ENCODE measurements around the gene CTAG2.

Gene CTAG2

GRCh38 chrX:154655786-154656185 is 2.4 kb upstream of the CTAG2 start:
- Histone ChIP-seq H3K27me3 (replicated peaks) (no peaks in the 10 kb centered on the region), H3K4me3 (ENCODE audit: low read depth, low read length) (no peak overlapping the region), H3K36me3 (replicated peaks) (no peaks in the 10 kb centered on the region), H3K27ac (no peak overlapping the region)
- in situ Hi-C loops (cut with HindIII; ENCODE audit: low pct_ligation_motif_present, low sequenced_read_pairs): no loop called here
- DNase-seq: no peak
- TF ChIP-seq CTCF (IDR thresholded peaks at IDR 0.05; ENCODE audit: low read depth, low read length, missing control alignments): no peak

DNA sequence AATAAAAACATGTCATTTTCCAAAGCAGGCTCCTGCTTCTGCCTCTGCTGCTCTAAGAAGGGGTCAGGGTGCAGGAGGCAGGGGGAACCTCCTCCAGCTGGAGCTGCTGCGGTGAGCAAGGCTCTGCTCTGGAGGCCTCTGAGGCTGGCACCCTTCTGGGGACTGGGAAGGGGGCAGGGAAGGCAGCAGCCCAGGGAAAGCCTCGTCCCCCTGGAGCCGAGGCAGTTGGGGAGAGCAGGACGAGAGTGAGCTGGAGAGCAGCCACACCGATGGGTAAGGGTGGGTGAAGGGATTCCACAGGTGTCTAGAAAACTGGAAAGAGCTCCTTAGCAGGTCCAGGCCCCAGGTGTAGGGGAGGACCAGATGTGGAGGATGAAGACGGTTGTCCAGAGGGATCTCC is 2.0 kb upstream of the CTAG2 start:
- Histone ChIP-seq H3K27me3 (replicated peaks) (no peaks in the 10 kb centered on the region), H3K4me3 (ENCODE audit: low read depth, low read length) (no peak overlapping the region), H3K27ac (no peak overlapping the region), H3K36me3 (replicated peaks) (no peaks in the 10 kb centered on the region)
- no peak for DNase-seq
- in situ Hi-C loops (cut with HindIII; ENCODE audit: low pct_ligation_motif_present, low sequenced_read_pairs): no loop called here
- no peak for TF ChIP-seq CTCF (IDR thresholded peaks at IDR 0.05; ENCODE audit: low read depth, low read length, missing control alignments)

- Histone ChIP-seq H3K27me3 (replicated peaks) (no peaks in the 10 kb centered on the region), H3K27ac (no peak overlapping the region), H3K4me3 (ENCODE audit: low read depth, low read length) (no peak overlapping the region), H3K36me3 (replicated peaks) (no peaks in the 10 kb centered on the region)
- no peak for DNase-seq
- in situ Hi-C loops (cut with HindIII; ENCODE audit: low pct_ligation_motif_present, low sequenced_read_pairs): no loop called here
- no peak for TF ChIP-seq CTCF (IDR thresholded peaks at IDR 0.05; ENCODE audit: low read depth, low read length, missing control alignments)
Measured at GRCh38 chrX:154654925-154655324, 1.5 kb upstream of the CTAG2 start.

GRCh38 chrX:154654372-154654771 is 993 bp upstream of the CTAG2 start:
- in situ Hi-C loops (cut with HindIII; ENCODE audit: low pct_ligation_motif_present, low sequenced_read_pairs): no loop called here
- H3K27me3 ChIP-seq (replicated peaks): no peaks in the 10 kb centered on the region
- no peak for TF ChIP-seq CTCF (IDR thresholded peaks at IDR 0.05; ENCODE audit: low read depth, low read length, missing control alignments)
- no peak overlapping the region for H3K4me3 ChIP-seq (ENCODE audit: low read depth, low read length)
- no peak overlapping the region for H3K27ac ChIP-seq
- DNase-seq: no peak
- no peaks in the 10 kb centered on the region for H3K36me3 ChIP-seq (replicated peaks)

DNA sequence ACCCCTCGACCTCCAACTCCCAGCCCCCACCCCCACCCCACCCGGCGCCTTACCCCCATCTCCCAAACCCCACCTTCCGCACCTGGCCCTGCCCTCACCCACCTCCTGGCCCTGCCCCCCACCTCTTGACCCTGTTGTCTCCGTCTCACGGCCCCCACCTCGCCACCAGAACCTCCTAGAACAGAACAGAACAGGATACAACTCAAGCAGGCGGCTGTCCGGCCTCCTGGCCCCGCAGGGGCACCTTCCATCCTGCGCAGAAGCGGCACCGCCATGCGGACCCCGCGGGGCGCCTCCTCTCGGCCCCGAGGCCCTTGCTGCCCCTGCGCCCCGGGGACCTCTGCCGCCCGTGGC is 354 bp downstream of the CTAG2 start:
- in situ Hi-C loops (cut with HindIII; ENCODE audit: low pct_ligation_motif_present, low sequenced_read_pairs): no loop called here
- no peak for DNase-seq
- Histone ChIP-seq H3K36me3 (replicated peaks) (no peaks in the 10 kb centered on the region), H3K27ac (no peak overlapping the region), H3K27me3 (replicated peaks) (no peaks in the 10 kb centered on the region), H3K4me3 (ENCODE audit: low read depth, low read length) (no peak overlapping the region)
- no peak for TF ChIP-seq CTCF (IDR thresholded peaks at IDR 0.05; ENCODE audit: low read depth, low read length, missing control alignments)

- DNase-seq: no peak
Measured at GRCh38 chrX:154652311-154653047, 900 bp downstream of the CTAG2 start.

More at GRCh38 chrX:154652311-154653047, 900 bp downstream of the CTAG2 start:
- Histone ChIP-seq H3K36me3 (replicated peaks) (no peaks in the 10 kb centered on the region), H3K4me3 (ENCODE audit: low read depth, low read length) (no peak overlapping the region), H3K27me3 (replicated peaks) (no peaks in the 10 kb centered on the region), H3K27ac (no peak overlapping the region)
- in situ Hi-C loops (cut with HindIII; ENCODE audit: low pct_ligation_motif_present, low sequenced_read_pairs): no loop called here
- no peak for TF ChIP-seq CTCF (IDR thresholded peaks at IDR 0.05; ENCODE audit: low read depth, low read length, missing control alignments)
